GM18861 (cell line): ENCODE measurements around the gene CERK.

Experiments
- ATAC-seq: cut with Tn5 transposase; IDR thresholded peaks from one replicate; pipeline ENCODE4 v1.9.1; 2021; ENCODE audit not compliant: unreplicated experiment

The CERK gene

DNA sequence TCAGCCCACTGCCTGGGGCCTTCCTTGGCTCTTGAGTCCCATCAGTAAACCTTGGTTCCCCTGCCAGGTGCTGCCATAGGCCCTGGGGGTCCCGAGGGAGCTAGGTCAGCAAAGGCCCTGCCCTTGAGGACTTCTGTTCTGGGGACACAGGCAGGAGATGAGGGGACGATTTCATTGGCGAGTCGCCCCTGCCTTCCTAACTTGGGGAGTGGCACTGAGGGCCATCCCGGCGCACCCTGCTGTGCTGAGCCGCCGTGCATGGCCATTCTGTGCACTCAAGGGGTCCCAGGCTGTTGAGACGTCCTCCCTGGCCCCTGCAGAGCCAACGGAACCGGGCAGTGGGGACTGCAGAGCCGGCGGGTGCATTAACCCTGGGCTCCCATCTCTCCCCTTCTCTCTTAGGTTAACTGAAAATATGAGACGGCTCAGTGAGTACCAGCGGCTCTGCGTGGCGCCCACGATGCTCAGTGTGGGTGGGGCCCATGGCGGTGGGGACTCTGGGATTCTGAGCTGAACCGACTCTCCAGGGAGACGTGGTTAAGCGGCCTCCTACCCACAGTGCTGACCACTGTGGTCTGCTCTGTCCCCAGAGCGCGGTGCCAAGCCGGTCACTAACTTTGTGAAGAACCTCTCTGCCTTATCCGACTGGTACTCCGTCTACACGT lies 74.5 kb downstream of the CERK start:
- ATAC-seq, result no peak

DNA sequence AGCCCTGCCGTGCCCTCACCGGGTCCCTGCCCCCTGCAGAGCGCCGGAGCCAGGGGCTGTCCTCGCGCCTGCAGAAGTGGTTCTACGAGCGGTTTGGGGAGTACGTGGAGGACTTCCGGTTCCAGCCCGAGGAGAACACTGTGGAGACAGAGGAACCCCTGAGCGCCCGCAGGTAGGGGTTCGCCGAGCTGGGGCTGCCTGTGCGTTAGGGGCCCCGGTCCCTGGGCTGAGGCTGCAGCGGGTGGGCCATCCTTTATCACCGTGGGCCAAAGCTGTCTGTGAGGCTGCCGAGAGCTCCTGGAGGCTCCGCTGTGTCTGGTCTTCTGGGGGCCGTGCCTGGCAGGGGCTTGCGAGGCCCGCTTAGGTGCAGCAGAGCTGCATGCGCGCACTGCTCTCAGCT lies 75.1 kb downstream of the CERK start:
- ATAC-seq, result no peak

DNA sequence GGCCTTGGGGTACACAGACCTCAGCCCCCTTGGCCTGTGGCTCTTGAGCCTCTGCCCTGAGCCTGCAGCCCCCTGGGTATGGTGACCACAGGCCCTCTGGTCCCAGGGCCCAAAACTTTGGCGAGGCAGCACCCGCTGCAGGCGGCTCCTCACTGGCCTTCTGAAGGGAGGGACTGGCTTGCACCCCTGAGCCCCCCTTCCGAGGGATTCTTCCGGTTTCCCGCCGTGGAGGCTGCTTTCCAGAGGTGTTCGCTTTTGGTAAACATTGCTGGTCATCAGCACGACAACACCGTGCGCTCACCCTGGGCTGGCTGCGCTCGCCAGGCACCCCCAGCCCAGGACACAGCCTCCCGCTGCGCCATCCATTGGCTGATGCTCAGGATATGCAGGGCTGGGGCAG lies 75.8 kb downstream of the CERK start:
- ATAC-seq, result no peak

DNA sequence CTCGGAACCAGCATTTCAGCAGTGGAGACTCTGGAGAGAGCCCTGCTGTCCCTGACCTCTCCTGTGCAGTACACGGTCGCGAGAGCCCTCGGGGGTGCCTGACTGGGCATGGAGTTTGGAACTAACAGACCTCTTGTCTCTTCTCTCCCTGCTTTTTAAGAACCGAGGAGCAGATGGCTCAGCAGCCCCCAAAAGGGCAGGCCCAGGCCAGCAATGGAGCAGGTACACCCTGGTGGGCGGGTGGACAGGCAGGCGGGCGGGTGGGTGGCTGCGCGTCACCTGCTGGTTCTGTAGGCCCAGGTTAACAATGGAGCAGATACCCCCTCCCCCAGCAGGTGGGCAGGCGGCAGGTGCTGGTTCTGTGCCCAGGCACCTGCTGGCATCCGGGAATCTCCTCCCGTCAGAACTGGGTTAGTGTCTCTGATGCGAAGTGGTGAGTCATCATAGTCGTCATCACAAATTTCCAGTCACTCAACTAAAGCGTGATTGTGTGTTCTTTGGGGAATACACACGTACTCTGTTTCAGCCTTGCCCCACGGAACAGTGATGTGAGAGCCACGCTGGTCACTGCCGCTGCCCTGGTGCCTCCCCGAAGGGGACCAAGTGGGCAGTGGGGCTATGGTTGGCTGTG lies 76.7 kb downstream of the CERK start:
- ATAC-seq, result no peak

DNA sequence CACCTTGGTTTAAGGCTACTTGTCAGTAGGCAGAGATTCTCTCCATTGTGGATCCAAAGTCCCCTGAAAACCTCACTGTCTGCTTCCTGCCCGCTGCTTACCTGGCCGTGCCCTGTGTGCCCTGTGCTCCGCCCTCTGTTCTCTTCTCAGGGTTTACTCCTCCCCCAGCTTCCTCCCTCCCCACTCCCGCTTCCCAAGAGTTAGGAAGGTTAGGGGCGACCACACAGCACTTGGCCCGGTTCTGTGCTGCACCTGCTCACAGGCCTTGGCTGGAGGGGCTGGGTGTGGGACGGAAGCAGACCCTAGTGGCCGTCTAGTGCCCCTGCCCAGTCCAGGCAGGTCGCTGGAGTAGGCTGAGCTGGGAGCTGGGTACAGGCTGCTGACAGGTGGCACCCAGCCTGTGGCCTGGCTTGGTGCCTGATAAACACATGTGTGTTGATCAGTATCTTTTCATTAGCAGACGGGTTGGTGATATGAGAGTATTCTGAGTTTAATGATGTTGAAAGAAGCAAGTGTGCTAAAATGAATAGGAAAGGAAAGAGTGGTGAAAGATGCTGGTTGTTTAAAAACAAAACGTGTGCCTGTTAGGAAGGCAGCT lies 77.3 kb downstream of the CERK start:
- no peak for ATAC-seq

GRCh38 chr22:46659791-46660186 lies 78.3 kb downstream of the CERK start:
- no peak for ATAC-seq

DNA sequence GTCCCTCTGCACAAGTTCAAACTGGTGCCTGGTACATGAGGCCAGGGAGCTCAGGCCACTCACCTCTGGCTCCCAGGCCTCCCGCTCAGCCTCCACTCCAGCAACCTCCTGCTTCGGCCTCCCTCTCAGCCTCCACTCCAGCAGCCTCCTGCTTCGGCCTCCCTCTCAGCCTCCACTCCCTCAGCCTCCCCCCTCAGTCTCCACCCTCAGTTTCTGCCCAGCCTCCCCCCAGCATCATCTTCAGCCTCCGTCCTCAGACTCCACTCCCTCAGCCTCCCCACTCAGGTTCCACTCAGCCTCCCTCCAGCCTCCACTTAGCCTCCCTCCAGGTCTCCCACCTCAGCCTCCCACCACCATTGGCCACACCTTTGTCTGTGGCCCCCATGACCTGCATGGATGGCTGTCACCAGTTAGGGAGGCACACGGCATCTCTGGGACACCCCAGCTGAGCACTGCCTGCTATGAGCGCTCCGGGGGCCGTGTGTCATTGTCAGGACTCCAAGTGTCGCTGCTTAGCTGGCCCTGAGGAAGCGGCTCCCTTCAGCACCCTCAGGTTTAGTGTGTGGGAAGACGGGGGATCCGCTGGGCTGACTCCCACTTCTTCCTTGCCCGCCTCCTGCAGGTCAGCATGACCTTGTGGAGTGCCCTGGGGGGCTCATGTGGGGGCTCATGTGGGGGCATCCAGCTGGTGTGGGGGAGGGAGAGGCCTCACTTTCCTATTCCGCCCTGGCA lies 78.8 kb downstream of the CERK start:
- no peak for ATAC-seq

GRCh38 chr22:46657996-46658947 lies 79.8 kb downstream of the CERK start:
- ATAC-seq, result no peak

- ATAC-seq, result no peak
Observed at GRCh38 chr22:46657655-46657953, 80.4 kb downstream of the CERK start.

- ATAC-seq, result no peak
Observed at GRCh38 chr22:46656856-46657654, 81.0 kb downstream of the CERK start.

GRCh38 chr22:46655861-46656608 lies 82.0 kb downstream of the CERK start:
- ATAC-seq, result no peak

GRCh38 chr22:46654927-46655595 lies 83.0 kb downstream of the CERK start:
- ATAC-seq, result no peak

DNA sequence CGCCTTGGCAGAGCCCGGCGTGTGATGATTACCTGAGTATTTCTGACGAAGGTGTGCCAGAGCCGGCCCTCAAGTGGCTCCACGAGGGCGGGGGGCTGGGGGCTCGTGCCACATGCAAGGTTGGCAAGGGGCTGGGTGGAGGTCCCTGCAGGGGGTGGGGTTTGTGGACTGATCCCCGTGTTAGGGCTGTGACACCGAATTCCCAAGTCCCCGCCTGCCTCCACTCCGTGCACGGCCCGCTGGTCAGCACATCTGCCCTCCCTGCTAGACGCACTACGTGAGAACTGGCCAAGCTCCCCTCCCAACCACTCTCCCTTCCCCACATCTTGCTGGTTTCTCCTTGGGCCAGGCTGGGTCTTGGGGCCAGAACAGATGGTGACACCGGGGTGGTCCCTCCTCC lies 83.6 kb downstream of the CERK start:
- ATAC-seq, result no peak

GRCh38 chr22:46653596-46653995 lies 84.5 kb downstream of the CERK start:
- no peak for ATAC-seq

DNA sequence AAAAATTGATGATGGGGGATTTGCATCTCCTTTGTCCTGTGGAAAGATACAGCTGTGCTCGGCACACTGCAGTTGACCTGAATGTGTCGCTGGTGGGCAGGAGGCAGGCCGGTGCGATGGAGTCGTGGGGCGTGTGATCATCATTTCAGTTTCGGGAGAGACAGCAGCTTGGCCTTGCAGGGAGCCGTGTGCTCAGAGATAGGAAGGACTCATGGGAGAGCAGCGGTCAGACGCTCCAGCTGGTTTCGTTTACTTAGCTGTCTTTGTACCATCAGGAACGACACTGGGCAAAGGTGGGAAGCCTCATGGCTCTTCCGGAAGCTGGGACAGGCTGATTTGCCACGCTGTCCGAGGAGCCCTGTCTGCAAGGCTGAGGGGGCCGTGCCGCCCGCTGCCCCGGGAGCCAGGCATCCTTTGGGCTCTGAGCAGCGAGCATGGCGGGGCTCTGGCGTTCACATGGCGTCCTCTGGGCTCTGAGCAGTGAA lies 85.2 kb downstream of the CERK start:
- no peak for ATAC-seq

- no peak for ATAC-seq
Observed at GRCh38 chr22:46652081-46652846, 85.8 kb downstream of the CERK start.

DNA sequence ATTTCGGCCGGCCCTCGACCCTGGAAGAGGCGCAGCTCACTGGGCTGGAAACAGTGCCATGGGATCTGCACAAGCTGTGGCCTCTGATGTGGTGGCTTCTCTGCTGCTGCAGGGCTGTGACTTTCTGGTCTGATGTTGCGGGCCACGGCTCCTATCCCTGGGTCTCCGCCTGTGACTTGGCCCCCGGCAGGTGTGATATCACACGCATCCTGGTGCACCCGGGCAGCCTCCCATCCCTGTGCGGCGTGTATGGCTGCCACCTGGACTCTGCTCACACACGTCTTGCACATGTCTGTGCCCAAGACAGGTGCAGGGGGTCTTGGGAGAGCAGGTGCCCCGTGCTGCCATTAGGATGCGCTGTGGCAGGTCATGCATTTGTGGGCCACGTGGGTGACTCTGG lies 86.7 kb downstream of the CERK start:
- ATAC-seq, result no peak
